CD8-positive, alpha-beta memory T cell (primary cell): ENCODE measurements around the gene ACP2. TPM values are rescaled to one million over a fixed set of nuclear protein-coding genes. Genes with fewer than 3 reads are reported as not detected.

Source experiments
- CTCF ChIA-PET: fragments of 350-600 bp; sonication (Branson Sonifier 250); formaldehyde crosslinking; loops from one replicate; lab custom pipeline; 2021; ENCODE audit warnings: antibody characterized with exemption; lab: Charles Lee
- POLR2A ChIA-PET: fragments of 350-600 bp; sonication (Branson Sonifier 250); formaldehyde crosslinking; loops from one replicate; lab custom pipeline; 2021; ENCODE audit warnings: antibody characterized with exemption; lab: Charles Lee
- DNase-seq, 5 donors: peaks; one replicate each; pipeline versions ENCODE4 v3.0.0 to v3.0.0-alpha.2; 2020 to 2022; ENCODE audit warnings: mixed read lengths in 1 of 5
- H3K27ac ChIP-seq: one replicate; pipeline ENCODE4 v1.7.0; 2013; ENCODE audit warnings: low read depth, mild to moderate bottlenecking, low read length, moderate library complexity
- H3K27me3 ChIP-seq: 2 replicates; pipeline ENCODE4 v1.7.0; 2013; ENCODE audit warnings: low read length, mild to moderate bottlenecking; ENCODE audit not compliant: insufficient read depth, poor library complexity, severe bottlenecking
- H3K36me3 ChIP-seq: 2 replicates; pipeline ENCODE4 v1.7.0; 2013; ENCODE audit warnings: mild to moderate bottlenecking, low read length, moderate library complexity; ENCODE audit not compliant: insufficient read depth
- H3K4me1 ChIP-seq: 2 replicates; pipeline ENCODE4 v1.7.0; 2013; ENCODE audit warnings: mild to moderate bottlenecking, low read length, moderate library complexity; ENCODE audit not compliant: insufficient read depth
- H3K4me3 ChIP-seq: 2 replicates; pipeline ENCODE4 v1.7.0; 2013; ENCODE audit warnings: mild to moderate bottlenecking, low read length
- H3K9me3 ChIP-seq: 2 replicates; pipeline ENCODE4 v1.7.0; 2013; ENCODE audit warnings: mild to moderate bottlenecking, low read length
- H3K27ac Mint-ChIP-seq, 8 donors: one replicate each; pipeline ENCODE4 v1.8.0; 2020 to 2021; ENCODE audit warnings: mixed read lengths in 8 of 8, mild to moderate bottlenecking in 6 of 8, inconsistent platforms in 3 of 8, moderate library complexity in 3 of 8
- H3K27me3 Mint-ChIP-seq, 2 donors: one replicate each; pipeline ENCODE4 v1.8.0; 2020 to 2021; ENCODE audit warnings: mixed read lengths in 2 of 2, mild to moderate bottlenecking in 1 of 2, moderate library complexity in 1 of 2
- H3K36me3 Mint-ChIP-seq, 3 donors: one replicate each; pipeline ENCODE4 v1.8.0; 2020 to 2021; ENCODE audit warnings: mixed read lengths in 3 of 3, inconsistent platforms in 1 of 3, mild to moderate bottlenecking in 1 of 3
- H3K4me1 Mint-ChIP-seq, 3 donors: one replicate each; pipeline ENCODE4 v1.8.0; 2020 to 2021; ENCODE audit warnings: mixed read lengths in 3 of 3, inconsistent platforms in 1 of 3, mild to moderate bottlenecking in 1 of 3
- H3K4me3 Mint-ChIP-seq, 7 donors: one replicate each; pipeline ENCODE4 v1.8.0; 2020 to 2021; ENCODE audit warnings: mixed read lengths in 7 of 7, mild to moderate bottlenecking in 6 of 7, moderate library complexity in 4 of 7, inconsistent platforms in 2 of 7
- H3K9me3 Mint-ChIP-seq, 5 donors: one replicate each; pipeline ENCODE4 v1.8.0; 2020 to 2022; ENCODE audit warnings: mixed read lengths in 5 of 5, mild to moderate bottlenecking in 3 of 5, moderate library complexity in 2 of 5, inconsistent platforms in 1 of 5
- polyA plus RNA-seq: library from polyadenylated mRNA; unstranded; fragments of 300-500 nt; fragmentation: Illumina TruSeq; gene quantifications from one replicate; pipeline ENCODE4 v1.2.3, GENCODE V29; 2021
- total RNA-seq, 2 experiments: library from RNA; stranded (reverse); gene quantifications; one replicate each; pipeline ENCODE4 v1.2.3, GENCODE V29; 2021

Gene ACP2
- total RNA-seq = 10 to 100 TPM; 24.1 to 24.5 TPM
- 14.6 TPM for polyA plus RNA-seq

GRCh38 chr11:47248664-47249377, at the start of gene ACP2:
TSS of gene ACP2 (minus strand) at chr11:47248814. CDS start at chr11:47248789, 25 bp downstream.
- H3K4me3 ChIP-seq = peak within 1 kb of the TSS; percentile 86
- no peaks in the 10 kb centered on the region for H3K9me3 ChIP-seq
- Mint-ChIP-seq H3K27me3 (no peaks in the 10 kb centered on the region), H3K27ac (peak within 1 kb of the TSS; percentile 73 to 100 (median 98)), H3K4me1 (peaks cover 23 to 34% (median 28%) of the 10 kb centered on the region in 3 donors), H3K36me3 (peaks cover 0 to 32% (median 0%) of the 10 kb centered on the region in 3 donors), H3K4me3 (peak within 1 kb of the TSS; percentile 95 to 99 (median 96)), H3K9me3 (no peaks in the 10 kb centered on the region)
- peak within 1 kb of the TSS; percentile 85 for H3K27ac ChIP-seq
- H3K36me3 ChIP-seq = peaks cover 8% of the 10 kb centered on the region
- DNase-seq = peak; percentile 75 to 90 (median 84)
- peaks cover 23% of the 10 kb centered on the region for H3K4me1 ChIP-seq
- no peaks in the 10 kb centered on the region for H3K27me3 ChIP-seq
- ChIA-PET CTCF (interaction anchor here (0.7 to 5.5 kb wide), 19 partner anchors 9 to 313 kb away, joined by 3 to 20 read pairs (median 4); partner anchors contain the start of genes ARFGAP2, DDB2, NR1H3 and SLC39A13), POLR2A (interaction anchor here (0.5 to 1.9 kb wide), 11 partner anchors 11 to 520 kb away, joined by 3 to 31 read pairs (median 3); partner anchors contain the start of genes DDB2 and PSMC3)

- no peak overlapping the region for H3K27ac ChIP-seq
- H3K36me3 Mint-ChIP-seq = peaks cover 19 to 88% (median 35%) of the 10 kb centered on the region in 3 donors
- no peak overlapping the region for H3K4me3 Mint-ChIP-seq
- no peaks in the 10 kb centered on the region for H3K9me3 Mint-ChIP-seq
- peaks cover 43% of the 10 kb centered on the region for H3K36me3 ChIP-seq
- no peaks in the 10 kb centered on the region for H3K9me3 ChIP-seq
- peak overlapping the region in 1 of 8 donors; percentile 43 for H3K27ac Mint-ChIP-seq
- no peaks in the 10 kb centered on the region for H3K27me3 Mint-ChIP-seq
- H3K4me1 ChIP-seq = no peaks in the 10 kb centered on the region
- no peak for DNase-seq
- POLR2A ChIA-PET = interaction anchor here (0.6 to 0.7 kb wide), 2 partner anchors 119 to 148 kb away, joined by 3 to 4 read pairs; no protein-coding TSS in a partner anchor
- no peak overlapping the region for H3K4me3 ChIP-seq
- peaks cover 0 to 15% (median 3%) of the 10 kb centered on the region in 3 donors for H3K4me1 Mint-ChIP-seq
- no peaks in the 10 kb centered on the region for H3K27me3 ChIP-seq
- CTCF ChIA-PET = no interaction called here
These were observed 47.4 kb upstream of the ACP2 start for GRCh38 chr11:47296045-47296444.

GRCh38 chr11:47295385-47295784, 46.8 kb upstream of the ACP2 start:
- no peaks in the 10 kb centered on the region for H3K4me1 ChIP-seq
- DNase-seq = no peak
- Mint-ChIP-seq H3K27ac (peak overlapping the region in 3 of 8 donors; percentile 5 to 76 (median 14)), H3K4me1 (peaks cover 0 to 10% (median 0%) of the 10 kb centered on the region in 3 donors), H3K27me3 (no peaks in the 10 kb centered on the region), H3K9me3 (no peaks in the 10 kb centered on the region), H3K4me3 (no peak overlapping the region), H3K36me3 (peaks cover 14 to 88% (median 39%) of the 10 kb centered on the region in 3 donors)
- H3K27ac ChIP-seq = no peak overlapping the region
- no peak overlapping the region for H3K4me3 ChIP-seq
- H3K36me3 ChIP-seq = peaks cover 50% of the 10 kb centered on the region
- H3K27me3 ChIP-seq = no peaks in the 10 kb centered on the region
- ChIA-PET CTCF (no interaction called here), POLR2A (interaction anchor here (0.6 kb wide), 1 partner anchor 149 kb away, joined by 3 read pairs; no protein-coding TSS in a partner anchor)
- H3K9me3 ChIP-seq = no peaks in the 10 kb centered on the region

GRCh38 chr11:47289856-47290255, 41.2 kb upstream of the ACP2 start:
- no peaks in the 10 kb centered on the region for H3K27me3 Mint-ChIP-seq
- CTCF ChIA-PET = interaction anchor here (1.2 kb wide), 1 partner anchor 85 kb away, joined by 4 read pairs; no protein-coding TSS in a partner anchor
- Histone ChIP-seq H3K4me1 (no peaks in the 10 kb centered on the region), H3K27ac (no peak overlapping the region), H3K27me3 (no peaks in the 10 kb centered on the region), H3K36me3 (peaks cover 75% of the 10 kb centered on the region), H3K9me3 (no peaks in the 10 kb centered on the region), H3K4me3 (no peak overlapping the region)
- peaks cover 3 to 93% (median 21%) of the 10 kb centered on the region in 3 donors for H3K36me3 Mint-ChIP-seq
- H3K4me3 Mint-ChIP-seq = no peak overlapping the region
- DNase-seq = no peak
- H3K27ac Mint-ChIP-seq = peak overlapping the region in 3 of 8 donors; percentile 17 to 77 (median 70)
- no peaks in the 10 kb centered on the region for H3K4me1 Mint-ChIP-seq
- no peaks in the 10 kb centered on the region for H3K9me3 Mint-ChIP-seq
- POLR2A ChIA-PET = no interaction called here

GRCh38 chr11:47288066-47288465, 39.5 kb upstream of the ACP2 start:
- DNase-seq = no peak
- Mint-ChIP-seq H3K27me3 (no peaks in the 10 kb centered on the region), H3K4me1 (no peaks in the 10 kb centered on the region), H3K27ac (no peak overlapping the region), H3K36me3 (peaks cover 8 to 97% (median 30%) of the 10 kb centered on the region in 3 donors), H3K4me3 (no peak overlapping the region), H3K9me3 (no peaks in the 10 kb centered on the region)
- Histone ChIP-seq H3K4me1 (no peaks in the 10 kb centered on the region), H3K27ac (no peak overlapping the region), H3K4me3 (no peak overlapping the region), H3K36me3 (peaks cover 81% of the 10 kb centered on the region), H3K9me3 (no peaks in the 10 kb centered on the region), H3K27me3 (no peaks in the 10 kb centered on the region)
- ChIA-PET CTCF (no interaction called here), POLR2A (no interaction called here)

GRCh38 chr11:47285969-47286770, 37.6 kb upstream of the ACP2 start:
- POLR2A ChIA-PET = interaction anchor here (0.6 kb wide), 1 partner anchor 60 kb away, joined by 11 read pairs; no protein-coding TSS in a partner anchor
- peaks cover 76% of the 10 kb centered on the region for H3K36me3 ChIP-seq

GRCh38 chr11:47284151-47284550, 35.5 kb upstream of the ACP2 start:
- no peak for DNase-seq
- Histone ChIP-seq H3K4me3 (no peak overlapping the region), H3K9me3 (no peaks in the 10 kb centered on the region), H3K4me1 (no peaks in the 10 kb centered on the region), H3K27me3 (no peaks in the 10 kb centered on the region), H3K36me3 (peaks cover 72% of the 10 kb centered on the region), H3K27ac (no peak overlapping the region)
- Mint-ChIP-seq H3K36me3 (peaks cover 19 to 93% (median 24%) of the 10 kb centered on the region in 3 donors), H3K9me3 (no peaks in the 10 kb centered on the region), H3K27me3 (no peaks in the 10 kb centered on the region), H3K4me3 (no peak overlapping the region), H3K27ac (peak overlapping the region in 1 of 8 donors; percentile 28), H3K4me1 (peaks cover 0 to 4% (median 0%) of the 10 kb centered on the region in 3 donors)
- CTCF ChIA-PET = interaction anchor here (1.5 to 1.6 kb wide), 2 partner anchors 10 to 129 kb away, joined by 3 to 4 read pairs; no protein-coding TSS in a partner anchor
- POLR2A ChIA-PET = no interaction called here

More at GRCh38 chr11:47285969-47286770, 37.6 kb upstream of the ACP2 start:
- peaks cover 13 to 94% (median 34%) of the 10 kb centered on the region in 3 donors for H3K36me3 Mint-ChIP-seq
- peaks cover 0 to 2% (median 0%) of the 10 kb centered on the region in 3 donors for H3K4me1 Mint-ChIP-seq
- CTCF ChIA-PET = no interaction called here
- no peak overlapping the region for H3K27ac ChIP-seq
- H3K27ac Mint-ChIP-seq = peak overlapping the region in 1 of 8 donors; percentile 79
- no peak overlapping the region for H3K4me3 Mint-ChIP-seq
- no peaks in the 10 kb centered on the region for H3K27me3 Mint-ChIP-seq
- H3K4me3 ChIP-seq = no peak overlapping the region
- no peaks in the 10 kb centered on the region for H3K9me3 Mint-ChIP-seq
- H3K27me3 ChIP-seq = no peaks in the 10 kb centered on the region
- H3K4me1 ChIP-seq = no peaks in the 10 kb centered on the region
- no peak for DNase-seq
- no peaks in the 10 kb centered on the region for H3K9me3 ChIP-seq
